ENCODE data around the gene ARFGEF3. TPM values are rescaled to one million over a fixed set of nuclear protein-coding genes. Genes with fewer than 3 reads are reported as not detected.

The ARFGEF3 gene
- total and polyA plus RNA-seq, 2 donors = 0.19 to 0.21 TPM

GRCh38 chr6:138331984-138332383, 170.2 kb downstream of the ARFGEF3 start:
- Histone ChIP-seq H3K9me3 (ENCODE audit: control insufficient read depth in 2 of 2, insufficient read depth in 1 of 2, low read length in 1 of 2) (peaks cover 0 to 1% of the 10 kb centered on the region in 2 donors), H3K4me1 (ENCODE audit: control insufficient read depth in 2 of 2, insufficient read depth in 2 of 2, low read length in 2 of 2) (no peaks in the 10 kb centered on the region), H3K27ac (ENCODE audit: low read depth in 1 of 2, low read length in 1 of 2) (no peak overlapping the region), H3K4me3 (ENCODE audit: low read length in 2 of 2) (no peak overlapping the region), H3K36me3 (ENCODE audit: control insufficient read depth in 2 of 2, insufficient read depth in 2 of 2, low read length in 1 of 2) (no peaks in the 10 kb centered on the region), H3K27me3 (ENCODE audit: control insufficient read depth in 2 of 2, insufficient read depth in 1 of 2, low read length in 1 of 2) (no peaks in the 10 kb centered on the region)
- DNase-seq (ENCODE audit: low read depth in 6 of 9, low spot score in 9 of 9) = no peak
- 84% methylated on average over 2 of the region's 2 CpGs for WGBS

GRCh38 chr6:138334000-138334399, 172.3 kb downstream of the ARFGEF3 start:
- no peaks in the 10 kb centered on the region for H3K4me1 ChIP-seq (ENCODE audit: control insufficient read depth in 2 of 2, insufficient read depth in 2 of 2, low read length in 2 of 2)
- H3K9me3 ChIP-seq (ENCODE audit: control insufficient read depth in 2 of 2, insufficient read depth in 1 of 2, low read length in 1 of 2) = peaks cover 0 to 1% of the 10 kb centered on the region in 2 donors
- WGBS = 97% methylated on average over 14 of the region's 14 CpGs
- H3K27me3 ChIP-seq (ENCODE audit: control insufficient read depth in 2 of 2, insufficient read depth in 1 of 2, low read length in 1 of 2) = no peaks in the 10 kb centered on the region
- H3K4me3 ChIP-seq (ENCODE audit: low read length in 2 of 2) = no peak overlapping the region
- no peak for DNase-seq (ENCODE audit: low read depth in 6 of 9, low spot score in 9 of 9)
- no peak overlapping the region for H3K27ac ChIP-seq (ENCODE audit: low read depth in 1 of 2, low read length in 1 of 2)
- no peaks in the 10 kb centered on the region for H3K36me3 ChIP-seq (ENCODE audit: control insufficient read depth in 2 of 2, insufficient read depth in 2 of 2, low read length in 1 of 2)

- Histone ChIP-seq H3K36me3 (ENCODE audit: control insufficient read depth in 2 of 2, insufficient read depth in 2 of 2, low read length in 1 of 2) (no peaks in the 10 kb centered on the region), H3K27ac (ENCODE audit: low read depth in 1 of 2, low read length in 1 of 2) (no peak overlapping the region), H3K4me1 (ENCODE audit: control insufficient read depth in 2 of 2, insufficient read depth in 2 of 2, low read length in 2 of 2) (no peaks in the 10 kb centered on the region), H3K27me3 (ENCODE audit: control insufficient read depth in 2 of 2, insufficient read depth in 1 of 2, low read length in 1 of 2) (no peaks in the 10 kb centered on the region), H3K4me3 (ENCODE audit: low read length in 2 of 2) (no peak overlapping the region), H3K9me3 (ENCODE audit: control insufficient read depth in 2 of 2, insufficient read depth in 1 of 2, low read length in 1 of 2) (peaks cover 0 to 1% of the 10 kb centered on the region in 2 donors)
- DNase-seq (ENCODE audit: low read depth in 6 of 9, low spot score in 9 of 9) = no peak
- WGBS = 96% methylated on average over 14 of the region's 14 CpGs
Observed at GRCh38 chr6:138334963-138335362, 173.2 kb downstream of the ARFGEF3 start.

- H3K27ac ChIP-seq (ENCODE audit: low read depth in 1 of 2, low read length in 1 of 2) = no peak overlapping the region
- peaks cover 0 to 1% of the 10 kb centered on the region in 2 donors for H3K9me3 ChIP-seq (ENCODE audit: control insufficient read depth in 2 of 2, insufficient read depth in 1 of 2, low read length in 1 of 2)
- H3K36me3 ChIP-seq (ENCODE audit: control insufficient read depth in 2 of 2, insufficient read depth in 2 of 2, low read length in 1 of 2) = no peaks in the 10 kb centered on the region
- H3K4me1 ChIP-seq (ENCODE audit: control insufficient read depth in 2 of 2, insufficient read depth in 2 of 2, low read length in 2 of 2) = no peaks in the 10 kb centered on the region
- no peak for DNase-seq (ENCODE audit: low read depth in 6 of 9, low spot score in 9 of 9)
- H3K4me3 ChIP-seq (ENCODE audit: low read length in 2 of 2) = no peak overlapping the region
- 98% methylated on average over 8 of the region's 8 CpGs for WGBS
- no peaks in the 10 kb centered on the region for H3K27me3 ChIP-seq (ENCODE audit: control insufficient read depth in 2 of 2, insufficient read depth in 1 of 2, low read length in 1 of 2)
Observed at GRCh38 chr6:138336221-138336620, 174.5 kb downstream of the ARFGEF3 start.

- Histone ChIP-seq H3K4me1 (ENCODE audit: control insufficient read depth in 2 of 2, insufficient read depth in 2 of 2, low read length in 2 of 2) (no peaks in the 10 kb centered on the region), H3K27me3 (ENCODE audit: control insufficient read depth in 2 of 2, insufficient read depth in 1 of 2, low read length in 1 of 2) (no peaks in the 10 kb centered on the region), H3K9me3 (ENCODE audit: control insufficient read depth in 2 of 2, insufficient read depth in 1 of 2, low read length in 1 of 2) (peaks cover 0 to 1% of the 10 kb centered on the region in 2 donors), H3K4me3 (ENCODE audit: low read length in 2 of 2) (no peak overlapping the region), H3K27ac (ENCODE audit: low read depth in 1 of 2, low read length in 1 of 2) (no peak overlapping the region), H3K36me3 (ENCODE audit: control insufficient read depth in 2 of 2, insufficient read depth in 2 of 2, low read length in 1 of 2) (no peaks in the 10 kb centered on the region)
- DNase-seq (ENCODE audit: low read depth in 6 of 9, low spot score in 9 of 9) = no peak
- 96% methylated on average over 4 of the region's 4 CpGs for WGBS
Observed at GRCh38 chr6:138337076-138337475, 175.3 kb downstream of the ARFGEF3 start.

- peaks cover 0 to 1% of the 10 kb centered on the region in 2 donors for H3K9me3 ChIP-seq (ENCODE audit: control insufficient read depth in 2 of 2, insufficient read depth in 1 of 2, low read length in 1 of 2)
- no peaks in the 10 kb centered on the region for H3K27me3 ChIP-seq (ENCODE audit: control insufficient read depth in 2 of 2, insufficient read depth in 1 of 2, low read length in 1 of 2)
- no peak overlapping the region for H3K4me3 ChIP-seq (ENCODE audit: low read length in 2 of 2)
- 92% methylated on average over 1 of the region's 1 CpG for WGBS
- H3K4me1 ChIP-seq (ENCODE audit: control insufficient read depth in 2 of 2, insufficient read depth in 2 of 2, low read length in 2 of 2) = no peaks in the 10 kb centered on the region
- no peak for DNase-seq (ENCODE audit: low read depth in 6 of 9, low spot score in 9 of 9)
- H3K27ac ChIP-seq (ENCODE audit: low read depth in 1 of 2, low read length in 1 of 2) = no peak overlapping the region
- H3K36me3 ChIP-seq (ENCODE audit: control insufficient read depth in 2 of 2, insufficient read depth in 2 of 2, low read length in 1 of 2) = no peaks in the 10 kb centered on the region
Observed at GRCh38 chr6:138339024-138339423, 177.3 kb downstream of the ARFGEF3 start.

GRCh38 chr6:138341176-138341575, 179.4 kb downstream of the ARFGEF3 start:
- Histone ChIP-seq H3K4me3 (ENCODE audit: low read length in 2 of 2) (no peak overlapping the region), H3K27me3 (ENCODE audit: control insufficient read depth in 2 of 2, insufficient read depth in 1 of 2, low read length in 1 of 2) (no peaks in the 10 kb centered on the region), H3K9me3 (ENCODE audit: control insufficient read depth in 2 of 2, insufficient read depth in 1 of 2, low read length in 1 of 2) (peaks cover 0 to under 1% of the 10 kb centered on the region in 2 donors), H3K36me3 (ENCODE audit: control insufficient read depth in 2 of 2, insufficient read depth in 2 of 2, low read length in 1 of 2) (no peaks in the 10 kb centered on the region), H3K4me1 (ENCODE audit: control insufficient read depth in 2 of 2, insufficient read depth in 2 of 2, low read length in 2 of 2) (no peaks in the 10 kb centered on the region), H3K27ac (ENCODE audit: low read depth in 1 of 2, low read length in 1 of 2) (no peak overlapping the region)
- 88% methylated on average over 1 of the region's 1 CpG for WGBS
- no peak for DNase-seq (ENCODE audit: low read depth in 6 of 9, low spot score in 9 of 9)

GRCh38 chr6:138343112-138343511, 181.4 kb downstream of the ARFGEF3 start:
- Histone ChIP-seq H3K27ac (ENCODE audit: low read depth in 1 of 2, low read length in 1 of 2) (no peak overlapping the region), H3K36me3 (ENCODE audit: control insufficient read depth in 2 of 2, insufficient read depth in 2 of 2, low read length in 1 of 2) (no peaks in the 10 kb centered on the region), H3K27me3 (ENCODE audit: control insufficient read depth in 2 of 2, insufficient read depth in 1 of 2, low read length in 1 of 2) (no peaks in the 10 kb centered on the region), H3K4me1 (ENCODE audit: control insufficient read depth in 2 of 2, insufficient read depth in 2 of 2, low read length in 2 of 2) (no peaks in the 10 kb centered on the region), H3K4me3 (ENCODE audit: low read length in 2 of 2) (no peak overlapping the region), H3K9me3 (ENCODE audit: control insufficient read depth in 2 of 2, insufficient read depth in 1 of 2, low read length in 1 of 2) (no peaks in the 10 kb centered on the region)
- DNase-seq (ENCODE audit: low read depth in 6 of 9, low spot score in 9 of 9) = no peak

- no peaks in the 10 kb centered on the region for H3K4me1 ChIP-seq (ENCODE audit: control insufficient read depth in 2 of 2, insufficient read depth in 2 of 2, low read length in 2 of 2)
- H3K27ac ChIP-seq (ENCODE audit: low read depth in 1 of 2, low read length in 1 of 2) = no peak overlapping the region
- DNase-seq (ENCODE audit: low read depth in 6 of 9, low spot score in 9 of 9) = no peak
- WGBS = 93% methylated on average over 2 of the region's 2 CpGs
- no peaks in the 10 kb centered on the region for H3K27me3 ChIP-seq (ENCODE audit: control insufficient read depth in 2 of 2, insufficient read depth in 1 of 2, low read length in 1 of 2)
- H3K36me3 ChIP-seq (ENCODE audit: control insufficient read depth in 2 of 2, insufficient read depth in 2 of 2, low read length in 1 of 2) = no peaks in the 10 kb centered on the region
- no peak overlapping the region for H3K4me3 ChIP-seq (ENCODE audit: low read length in 2 of 2)
- H3K9me3 ChIP-seq (ENCODE audit: control insufficient read depth in 2 of 2, insufficient read depth in 1 of 2, low read length in 1 of 2) = no peaks in the 10 kb centered on the region
Observed at GRCh38 chr6:138345565-138346285, 184.0 kb downstream of the ARFGEF3 start.
